Activated naive CD4-positive, alpha-beta T cell treated with anti-CD3 and anti-CD28 coated beads, Interleukin-2, amount 50 U/mL, for 72 hours (primary cell): Measurements from ENCODE around the gene METAP1. TPM values are rescaled to one million over a fixed set of nuclear protein-coding genes. Genes with fewer than 3 reads are reported as not detected.
"Not testable (repeated sequence)": the region's sequence is repeated elsewhere in the genome, so short reads cannot be mapped to it uniquely, and the experiment has no call there.

Experiments
- ATAC-seq, 2 donors: fragments of 150-1000 bp; cut with Tn5 transposase; 2 replicates each; pipeline ENCODE4 v1.10.0; 2021; ENCODE audit warnings: mild to moderate bottlenecking in 2 of 2, moderate library complexity in 2 of 2
- DNase-seq, 2 donors: peaks; one replicate each; pipeline ENCODE4 v3.0.0; 2021 to 2022; ENCODE audit warnings: low spot score in 2 of 2
- H3K27ac Mint-ChIP-seq, 2 donors: one replicate each; pipeline ENCODE4 v1.8.0; 2022; ENCODE audit warnings: mild to moderate bottlenecking in 2 of 2, mixed read lengths in 2 of 2
- H3K36me3 Mint-ChIP-seq, 2 donors: one replicate each; pipeline ENCODE4 v1.8.0; 2022; ENCODE audit warnings: mixed read lengths in 2 of 2
- H3K9me3 Mint-ChIP-seq, 2 donors: one replicate each; pipeline ENCODE4 v1.8.0; 2022; ENCODE audit warnings: mixed read lengths in 2 of 2
- total RNA-seq, 2 donors: library from RNA; stranded (reverse); gene quantifications; one replicate each; pipeline ENCODE4 v1.2.3, GENCODE V29; 2022

The METAP1 gene
- total RNA-seq, 2 donors from 2014 or later = 71.6 to 80.1 TPM

DNA sequence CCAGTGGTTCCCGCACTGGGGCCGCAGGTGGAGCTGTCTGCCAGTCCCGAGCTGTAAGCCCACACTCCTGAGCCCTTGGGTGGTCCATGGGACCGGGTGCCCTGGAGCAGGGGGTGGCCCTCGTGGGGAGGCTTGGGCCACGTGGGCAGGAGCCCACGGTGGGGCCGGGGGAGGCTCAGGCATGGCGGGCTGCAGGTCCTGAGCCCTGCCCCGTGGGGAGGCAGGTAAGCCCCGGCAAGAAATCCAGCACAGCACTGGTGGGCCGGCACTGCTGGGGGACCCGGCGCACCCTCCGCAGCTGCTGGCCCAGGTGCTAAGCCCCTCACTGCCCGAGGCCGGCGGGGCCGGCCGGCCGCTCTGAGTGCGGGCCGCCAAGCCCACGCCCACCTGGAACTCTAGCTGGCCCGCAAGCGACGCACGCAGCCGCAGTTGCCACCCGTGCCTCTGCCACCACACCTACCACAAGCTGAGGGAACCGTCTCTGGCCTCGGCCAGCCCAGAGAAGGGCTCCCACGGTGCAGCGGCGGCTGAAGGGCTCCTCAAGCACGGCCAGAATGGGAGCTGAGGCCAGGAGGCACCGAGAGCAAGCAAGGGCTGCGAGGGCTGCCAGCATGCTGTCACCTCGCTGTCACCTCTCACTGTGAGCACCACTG, 2.0 kb upstream of the METAP1 start:
- DNase-seq (no peak), ATAC-seq (no peak)
- peaks cover 0 to 7% of the 10 kb centered on the region in 2 donors for H3K36me3 Mint-ChIP-seq
- H3K27ac Mint-ChIP-seq = no peak overlapping the region
- H3K9me3 Mint-ChIP-seq = no peaks in the 10 kb centered on the region

DNA sequence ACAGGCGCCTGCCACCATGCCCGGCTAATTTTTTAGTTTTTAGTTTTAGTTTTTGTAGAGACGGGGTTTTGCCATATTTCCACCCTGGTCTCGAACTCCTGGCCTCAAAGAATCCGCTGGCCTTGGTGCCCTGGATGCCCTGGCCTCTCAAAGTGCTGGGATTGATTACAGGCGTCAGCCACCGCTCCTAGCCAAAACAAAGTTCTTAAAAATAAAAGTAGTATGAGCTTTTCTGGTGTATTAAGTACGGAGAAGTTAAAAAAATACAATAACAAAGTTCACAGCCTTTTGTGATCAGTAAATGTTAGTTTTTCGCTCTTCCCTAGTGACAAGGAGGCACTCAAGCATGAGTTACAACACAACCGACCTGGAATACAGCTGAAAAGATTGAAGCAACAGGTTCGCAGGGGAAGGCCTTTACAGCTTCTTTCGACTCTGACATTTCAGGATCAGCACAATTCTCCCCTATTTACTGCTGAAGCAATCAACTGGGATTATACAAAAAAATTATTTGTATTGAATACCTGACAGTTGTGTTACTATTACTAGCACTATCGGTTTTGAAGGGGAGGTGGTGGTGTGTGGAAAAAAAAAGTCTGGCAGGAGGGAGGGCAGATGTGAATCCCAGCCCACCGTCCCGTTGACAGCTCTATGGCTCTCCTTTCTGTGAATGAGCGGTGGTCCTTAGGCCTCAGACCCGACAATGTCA, 893 bp upstream of the METAP1 start:
- DNase-seq (no peak), ATAC-seq (no peak)
- Mint-ChIP-seq H3K9me3 (no peaks in the 10 kb centered on the region), H3K36me3 (peaks cover 0 to 7% of the 10 kb centered on the region in 2 donors), H3K27ac (peak overlapping the region; percentile 94 to 96)

DNA sequence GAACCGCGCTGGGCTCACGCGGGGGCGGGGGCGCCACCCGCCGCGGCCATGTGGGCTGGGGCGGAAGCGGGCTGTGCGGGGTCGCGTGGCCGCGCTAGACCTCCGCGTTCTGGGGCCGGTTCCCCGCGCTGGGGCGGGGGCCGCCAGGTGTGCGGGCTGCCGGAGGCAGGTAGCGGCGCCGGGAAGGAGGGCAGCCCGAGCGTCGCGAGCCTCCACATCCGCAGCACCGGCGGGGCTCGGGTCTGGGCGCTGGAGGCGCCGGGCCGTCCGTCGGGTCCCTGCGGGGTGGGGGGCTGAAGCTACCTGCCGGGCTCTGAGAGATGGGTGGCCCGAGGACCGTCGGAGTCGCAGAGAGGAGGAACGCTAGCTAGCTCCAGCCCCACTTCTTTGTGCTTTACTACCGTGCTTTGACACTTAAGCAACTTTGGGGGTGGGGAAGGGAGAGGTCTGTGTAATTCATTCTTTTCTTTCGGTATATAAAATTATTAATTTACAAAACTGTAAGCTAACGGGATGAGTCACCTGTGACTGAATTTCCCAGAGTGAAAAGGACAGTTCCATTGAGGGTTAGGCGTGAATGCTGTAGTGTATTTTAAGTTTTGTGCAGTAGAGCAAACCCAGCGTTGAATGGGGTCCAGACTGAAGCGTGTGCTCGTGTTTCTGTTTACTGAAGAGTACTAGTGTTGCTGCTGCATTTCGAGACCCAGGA, 689 bp downstream of the METAP1 start:
- peaks cover 0 to 21% of the 10 kb centered on the region in 2 donors for H3K36me3 Mint-ChIP-seq
- DNase-seq (no peak), ATAC-seq (peak in 1 of 2 donors; percentile 3)
- peak overlapping the region; percentile 82 to 94 for H3K27ac Mint-ChIP-seq
- H3K9me3 Mint-ChIP-seq = no peaks in the 10 kb centered on the region

DNA sequence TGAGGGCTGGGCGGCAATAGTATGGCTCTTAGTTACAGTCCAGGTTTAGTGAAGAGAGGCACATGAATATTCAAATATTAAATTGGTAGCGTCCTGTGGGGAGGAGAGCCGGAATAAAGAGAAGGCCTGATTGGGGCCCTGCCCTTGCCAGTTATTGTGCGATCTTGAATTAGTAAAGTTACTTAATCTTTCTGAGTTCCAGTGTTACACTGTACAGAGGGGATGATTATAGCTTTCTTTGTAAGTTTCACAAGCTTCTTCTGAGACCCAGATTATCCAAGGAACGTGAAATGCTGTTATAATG, 1.2 kb downstream of the METAP1 start:
- Mint-ChIP-seq H3K27ac (peak overlapping the region; percentile 82 to 94), H3K36me3 (peaks cover 0 to 21% of the 10 kb centered on the region in 2 donors), H3K9me3 (no peaks in the 10 kb centered on the region)
- DNase-seq = no peak
- no peak for ATAC-seq

DNA sequence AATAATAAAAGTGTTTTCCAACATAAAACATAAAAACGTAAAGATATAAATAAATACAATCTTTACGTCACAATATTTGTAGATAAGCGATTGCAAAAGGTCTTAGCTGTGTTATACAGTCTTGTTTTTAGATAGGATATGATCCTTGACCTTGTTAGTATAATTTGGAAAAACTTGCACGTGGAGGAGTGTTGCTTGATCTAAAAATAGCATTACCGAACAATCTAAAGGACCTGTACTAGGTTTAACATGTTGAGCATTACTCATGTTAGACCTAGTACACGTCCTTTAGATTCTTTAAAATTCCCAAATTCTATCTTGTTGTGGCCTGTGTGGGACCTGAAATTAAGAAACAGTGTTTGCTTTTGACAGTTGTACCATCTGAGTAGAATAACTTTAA, 1.6 kb downstream of the METAP1 start:
- DNase-seq (no peak), ATAC-seq (no peak)
- Mint-ChIP-seq H3K36me3 (peaks cover 0 to 21% of the 10 kb centered on the region in 2 donors), H3K9me3 (no peaks in the 10 kb centered on the region), H3K27ac (peak overlapping the region in 1 of 2 donors; percentile 9)

DNA sequence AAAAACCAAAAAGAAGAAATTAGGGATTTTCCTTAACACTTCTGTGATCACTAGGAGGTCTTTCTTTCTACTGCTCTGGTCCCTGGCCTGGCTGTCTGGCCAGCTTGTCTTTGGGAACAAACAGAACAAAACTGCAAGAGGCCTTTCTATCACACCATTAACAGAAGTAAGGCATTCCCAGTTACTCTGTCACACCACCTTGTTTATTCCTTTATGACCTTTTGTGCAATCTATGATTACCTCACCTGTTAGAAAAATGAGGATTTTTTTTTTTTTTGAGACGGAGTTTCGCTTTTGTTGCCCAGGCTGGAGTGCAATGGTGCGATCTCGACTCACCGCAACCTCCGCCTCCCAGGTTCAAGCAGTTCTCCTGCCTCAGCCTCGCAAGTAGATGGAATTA, 3.0 kb downstream of the METAP1 start:
- DNase-seq = no peak
- ATAC-seq = no peak
- H3K9me3 Mint-ChIP-seq = no peaks in the 10 kb centered on the region
- no peak overlapping the region for H3K27ac Mint-ChIP-seq
- peaks cover 0 to 21% of the 10 kb centered on the region in 2 donors for H3K36me3 Mint-ChIP-seq

DNA sequence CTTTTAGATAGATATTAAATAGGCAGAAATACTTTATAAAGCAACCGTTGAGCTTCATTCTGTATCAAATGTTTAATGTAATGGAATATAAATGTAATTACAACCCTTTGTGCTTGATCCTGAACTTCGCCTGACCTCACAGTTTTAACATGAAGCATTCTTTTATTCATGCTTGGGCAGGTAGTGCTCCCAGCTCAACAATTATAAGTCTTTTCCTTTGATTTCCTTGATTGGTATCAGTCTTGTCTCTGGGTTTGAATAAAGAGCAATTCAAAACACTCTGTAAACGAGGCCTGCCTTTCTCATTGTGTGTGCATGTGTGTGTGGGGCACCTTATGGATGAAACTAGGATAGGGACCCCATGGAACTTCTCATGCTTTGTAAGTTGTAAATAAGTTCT, 6.8 kb downstream of the METAP1 start:
- ATAC-seq (no peak), DNase-seq (no peak)
- Mint-ChIP-seq H3K27ac (no peak overlapping the region), H3K9me3 (no peaks in the 10 kb centered on the region), H3K36me3 (peaks cover 0 to 21% of the 10 kb centered on the region in 2 donors)

DNA sequence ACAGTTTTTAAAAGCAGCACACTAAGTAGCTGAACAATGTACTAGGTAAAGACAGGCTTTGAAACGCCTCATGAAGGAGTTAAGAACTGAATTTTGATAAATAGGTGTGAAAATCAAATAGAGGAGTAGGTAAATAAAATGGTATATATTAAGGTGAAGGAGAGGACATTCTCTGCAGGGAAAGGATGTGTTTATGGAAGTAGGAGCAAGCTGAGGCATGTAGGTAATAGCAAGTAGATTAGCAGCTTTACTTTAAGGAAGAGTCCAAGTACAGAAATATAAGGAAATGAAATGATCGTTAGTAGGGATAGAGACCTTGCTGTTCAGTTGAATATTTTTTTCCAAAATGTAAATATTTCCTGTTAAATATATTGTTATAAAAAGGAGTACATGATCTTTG, 12.5 kb downstream of the METAP1 start:
- DNase-seq = no peak
- Mint-ChIP-seq H3K36me3 (peaks cover 27 to 47% of the 10 kb centered on the region in 2 donors), H3K27ac (no peak overlapping the region), H3K9me3 (peaks cover 4 to 8% of the 10 kb centered on the region in 2 donors)
- no peak for ATAC-seq

DNA sequence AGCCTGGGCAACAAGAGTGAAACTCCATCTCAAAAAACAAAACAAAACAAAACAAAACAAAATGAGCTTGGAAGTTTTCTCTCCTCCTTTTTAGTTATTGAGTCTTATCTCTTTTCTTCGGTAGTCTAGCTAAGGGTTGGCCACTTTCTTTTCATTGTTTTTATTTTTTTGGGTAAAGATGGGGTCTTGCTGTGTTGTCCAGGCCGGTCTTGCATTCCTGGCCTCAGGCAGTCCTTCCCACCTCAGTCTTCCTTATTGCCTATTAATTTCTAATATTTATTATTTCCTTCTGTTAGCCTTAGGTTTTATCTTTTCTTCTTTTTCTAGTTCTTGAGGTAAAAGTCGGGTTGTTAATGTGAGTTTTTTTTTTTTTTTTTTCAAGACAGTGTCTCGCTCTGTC, 16.4 kb downstream of the METAP1 start:
- peaks cover 33 to 71% of the 10 kb centered on the region in 2 donors for H3K36me3 Mint-ChIP-seq
- peaks cover 4 to 12% of the 10 kb centered on the region in 2 donors for H3K9me3 Mint-ChIP-seq
- no peak for DNase-seq
- ATAC-seq = no peak
- H3K27ac Mint-ChIP-seq = no peak overlapping the region

DNA sequence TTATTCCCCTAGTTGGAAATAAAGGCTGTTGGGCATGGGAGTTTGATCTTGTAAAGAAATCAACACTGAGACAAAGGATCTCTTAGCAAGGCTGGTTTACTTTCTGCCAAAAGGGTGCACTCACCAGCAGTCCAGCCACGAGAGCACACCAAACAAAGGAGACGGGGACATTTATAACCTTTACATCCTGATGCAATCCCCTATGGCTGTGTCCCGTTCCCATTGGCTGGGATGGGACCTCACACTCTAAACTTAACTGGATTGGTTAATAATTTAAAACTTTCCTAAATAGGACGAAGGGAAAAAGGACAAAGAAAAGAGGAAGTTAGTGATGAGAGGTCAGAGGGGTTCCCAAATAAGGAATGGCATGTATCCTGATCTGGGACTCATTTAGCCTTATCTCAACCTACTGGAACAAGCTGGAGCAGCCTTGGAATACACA, 17.9 kb downstream of the METAP1 start:
- DNase-seq = no peak
- H3K36me3 Mint-ChIP-seq = peaks cover 26 to 72% of the 10 kb centered on the region in 2 donors
- H3K9me3 Mint-ChIP-seq = peaks cover 4 to 12% of the 10 kb centered on the region in 2 donors
- no peak for ATAC-seq
- H3K27ac Mint-ChIP-seq = peak overlapping the region in 1 of 2 donors; percentile 66

DNA sequence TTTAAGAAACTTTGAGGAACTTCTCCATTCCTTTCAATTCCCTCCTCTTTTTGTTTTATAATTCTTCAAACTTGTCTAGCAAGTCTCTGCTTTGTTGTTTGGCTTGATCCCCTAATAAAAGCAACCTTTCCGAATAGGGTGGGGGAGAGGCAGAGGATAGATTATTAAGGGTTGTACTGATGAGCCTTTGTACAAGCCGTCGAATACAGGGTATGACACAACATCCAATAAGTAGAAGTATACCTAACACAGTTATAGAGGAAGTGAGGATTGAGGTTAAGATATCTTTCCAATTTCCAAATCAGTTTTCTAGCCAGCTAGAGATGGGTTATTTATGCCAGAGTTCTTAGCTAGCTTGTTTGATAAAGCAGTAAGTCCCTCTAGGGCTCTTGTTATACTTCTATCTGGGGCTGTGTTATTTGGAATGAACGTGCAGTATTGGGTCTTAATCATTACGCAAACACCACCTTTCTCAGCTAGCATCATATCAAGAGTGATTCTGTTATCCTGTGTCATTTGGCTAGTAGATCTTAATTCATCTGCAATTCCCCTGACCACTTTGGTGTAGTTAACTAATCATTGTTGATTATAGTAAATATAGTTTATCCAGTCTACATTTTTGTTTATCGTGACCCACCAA, 18.5 kb downstream of the METAP1 start:
- DNase-seq = no peak
- Mint-ChIP-seq H3K27ac (no peak overlapping the region), H3K9me3 (peaks cover 4 to 12% of the 10 kb centered on the region in 2 donors), H3K36me3 (peaks cover 26 to 76% of the 10 kb centered on the region in 2 donors)
- peak in 1 of 2 donors; percentile 56 for ATAC-seq

DNA sequence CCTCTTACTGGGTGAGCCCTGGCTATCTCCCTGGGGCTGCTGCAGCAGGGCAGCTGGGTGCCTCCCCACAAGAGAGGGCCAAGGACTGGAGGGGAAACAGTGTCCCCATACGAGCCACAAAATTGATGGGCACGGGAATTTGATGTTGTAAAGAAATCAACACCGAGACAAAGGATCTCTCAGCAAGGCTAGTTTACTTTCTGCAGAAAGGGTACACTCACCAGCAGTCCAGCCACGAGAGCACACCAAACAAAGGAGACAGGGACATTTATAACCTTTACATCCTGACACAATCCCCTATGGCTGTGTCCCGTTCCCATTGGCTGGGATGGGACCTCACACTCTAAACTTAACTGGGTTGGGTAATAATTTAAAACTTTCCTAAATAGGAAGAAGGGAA, 25.9 kb downstream of the METAP1 start:
- Mint-ChIP-seq H3K36me3 (peaks cover 21 to 53% of the 10 kb centered on the region in 2 donors), H3K9me3 (peaks cover 9 to 21% of the 10 kb centered on the region in 2 donors), H3K27ac (no peak overlapping the region)
- DNase-seq (no peak), ATAC-seq (no peak)

DNA sequence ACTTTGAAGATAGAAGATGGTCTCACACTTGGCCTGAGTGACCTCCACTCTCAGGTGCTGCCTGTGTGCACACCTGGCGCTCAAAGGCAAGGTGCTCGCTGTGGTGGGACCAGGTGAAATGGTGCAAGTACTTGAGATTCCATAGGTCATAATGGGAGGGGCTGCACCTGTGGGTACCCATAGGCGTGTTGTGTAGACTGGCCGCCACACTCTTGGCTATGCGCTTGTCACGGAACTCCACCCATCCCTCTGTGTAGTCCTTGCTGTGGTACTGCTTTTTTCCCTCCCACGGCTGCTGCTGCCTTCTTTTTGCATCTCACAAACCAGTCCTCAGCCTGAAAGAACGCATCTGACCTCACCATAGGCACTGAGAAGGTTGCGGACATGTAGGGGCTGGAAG, 27.0 kb downstream of the METAP1 start:
- ATAC-seq = no peak
- Mint-ChIP-seq H3K9me3 (peaks cover 9 to 21% of the 10 kb centered on the region in 2 donors), H3K27ac (no peak overlapping the region), H3K36me3 (peaks cover 21 to 43% of the 10 kb centered on the region in 2 donors)
- DNase-seq = no peak

DNA sequence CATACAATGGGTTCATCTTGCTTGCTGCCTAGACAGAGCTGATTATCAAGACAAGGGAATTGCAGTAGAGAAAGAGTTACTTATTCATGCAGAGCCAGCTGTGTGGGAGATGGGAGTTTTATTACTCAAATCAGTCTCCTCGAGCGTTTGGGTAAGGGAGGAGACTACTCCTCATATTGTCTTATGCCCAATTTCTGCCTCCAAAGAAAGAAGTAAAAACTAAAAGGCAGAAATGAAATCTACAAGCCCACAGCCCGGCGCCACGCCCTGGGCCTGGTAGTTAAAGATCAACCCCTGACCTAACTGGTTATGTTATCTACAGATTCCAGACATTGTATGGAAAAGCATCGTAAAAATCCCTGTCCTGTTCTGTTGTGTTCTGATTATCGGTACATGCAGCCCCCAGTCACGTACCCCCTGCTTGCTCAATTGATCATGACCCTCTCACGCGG, 28.3 kb downstream of the METAP1 start:
- Mint-ChIP-seq H3K36me3 (peaks cover 21 to 34% of the 10 kb centered on the region in 2 donors), H3K9me3 (peaks cover 9 to 21% of the 10 kb centered on the region in 2 donors), H3K27ac (peak overlapping the region; percentile 1 to 54)
- not testable (repeated sequence) for DNase-seq, ATAC-seq

DNA sequence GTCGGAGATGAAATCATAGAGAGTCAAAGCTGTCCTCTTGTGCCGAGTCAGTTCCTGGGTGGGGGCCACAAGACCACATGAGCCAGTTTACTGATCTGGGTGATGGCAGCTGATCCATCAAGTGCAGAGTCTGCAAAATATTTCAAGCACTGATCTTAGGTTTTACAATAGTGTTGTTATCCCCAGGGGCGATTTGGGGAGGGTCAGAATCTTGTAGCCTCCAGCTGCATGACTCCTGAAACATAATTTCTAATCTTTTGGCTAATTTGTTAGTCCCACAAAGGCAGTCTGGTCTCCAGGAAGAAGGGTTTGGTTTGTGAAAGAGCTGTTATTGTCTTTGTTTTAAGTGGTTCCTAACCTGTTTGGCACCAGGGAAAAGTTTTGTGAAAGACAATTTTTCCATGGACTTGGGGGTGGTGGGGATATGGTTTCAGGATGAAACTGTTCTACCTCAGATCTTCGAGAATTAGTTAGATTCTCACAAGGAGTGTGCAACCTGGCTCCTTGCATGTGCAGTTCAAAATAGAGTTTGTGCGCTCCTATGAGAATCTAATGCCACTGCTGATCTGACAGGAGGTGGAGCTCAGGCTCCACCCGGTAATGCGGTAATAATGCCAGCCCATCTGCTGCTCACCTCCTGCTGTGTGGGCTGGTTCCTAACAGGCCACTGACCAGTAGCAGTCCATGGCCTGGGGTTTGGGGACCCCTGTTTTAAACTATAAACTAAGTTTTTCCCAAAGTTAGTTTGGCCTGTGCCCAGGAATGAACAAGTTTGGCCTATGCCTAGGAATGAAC, 29.2 kb downstream of the METAP1 start:
- DNase-seq (no peak), ATAC-seq (no peak)
- Mint-ChIP-seq H3K9me3 (peaks cover 4 to 16% of the 10 kb centered on the region in 2 donors), H3K27ac (peak overlapping the region; percentile 52 to 54), H3K36me3 (peaks cover 19 to 26% of the 10 kb centered on the region in 2 donors)

DNA sequence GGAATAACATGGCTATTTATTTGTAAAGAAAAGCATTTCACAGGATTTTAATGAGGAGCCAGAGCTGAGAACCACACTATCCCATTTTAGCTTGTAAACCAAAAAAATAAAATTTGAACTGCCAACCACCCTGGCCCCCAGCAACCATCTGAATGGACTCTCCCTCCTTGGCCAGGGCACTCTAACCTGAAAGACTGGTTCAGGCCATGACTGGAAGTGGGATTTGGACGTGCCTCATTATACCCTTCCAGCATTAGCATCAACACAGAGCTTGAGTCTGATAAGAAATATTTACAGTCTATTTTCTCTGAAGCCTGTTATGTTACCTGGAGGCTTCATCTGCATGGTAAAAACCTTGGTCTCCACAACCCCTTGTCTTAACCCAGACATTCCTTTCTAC, 30.0 kb downstream of the METAP1 start:
- Mint-ChIP-seq H3K9me3 (peaks cover 0 to 11% of the 10 kb centered on the region in 2 donors), H3K36me3 (peaks cover 15 to 23% of the 10 kb centered on the region in 2 donors), H3K27ac (no peak overlapping the region)
- ATAC-seq = no peak
- no peak for DNase-seq
